Vagina (tissue), 2 donors: Measurements from ENCODE around the gene SBF2. TPM values are rescaled to one million over a fixed set of nuclear protein-coding genes. Genes with fewer than 3 reads are reported as not detected.

Experiments
- DNase-seq, 2 donors: peaks; one replicate each; pipeline ENCODE4 v3.0.0-alpha.2; 2017; ENCODE audit errors: extremely low spot score in 2 of 2
- H3K27ac ChIP-seq: fragments of 200-600 bp; sonication (generic); one replicate; pipeline ENCODE4 v1.5.1; 2019
- H3K27me3 ChIP-seq: fragments of 200-600 bp; sonication (generic); one replicate; pipeline ENCODE4 v1.5.1; 2019
- H3K36me3 ChIP-seq, 2 donors: fragments of 200-600 bp; sonication (generic); one replicate each; pipeline ENCODE4 v1.5.1; 2017 to 2019
- H3K4me1 ChIP-seq: fragments of 200-600 bp; sonication (generic); one replicate; pipeline ENCODE4 v1.5.1; 2019
- H3K4me3 ChIP-seq, 2 donors: fragments of 200-600 bp; sonication (generic); 1 replicate in 1 of 2; 2 replicates in 1 of 2; pipeline ENCODE4 v1.5.1; 2016 to 2019
- H3K9me3 ChIP-seq: fragments of 200-600 bp; sonication (generic); one replicate; pipeline ENCODE4 v1.5.1; 2019
- POLR2A ChIP-seq, 2 donors: fragments of 450-650 bp; IDR thresholded peaks; one replicate each; pipeline ENCODE4 v1.6.1; 2017; ENCODE audit warnings: antibody characterized with exemption in 2 of 2, mild to moderate bottlenecking in 2 of 2, moderate library complexity in 2 of 2
- POLR2AphosphoS5 ChIP-seq, 2 donors: sonication (generic); formaldehyde crosslinking; IDR thresholded peaks; one replicate each; pipeline ENCODE4 v1.9.0; 2017; ENCODE audit warnings: antibody characterized with exemption in 2 of 2, mild to moderate bottlenecking in 2 of 2, low read depth in 1 of 2; ENCODE audit not compliant: insufficient read depth in 1 of 2
- intact Hi-C: fragments of 100-400 bp; cut with DNase I; formaldehyde crosslinking; loops from one replicate; pipeline ENCODE4 v1.15.1; 2023
- total RNA-seq: library from RNA; depleted of rRNA; stranded (reverse); fragments of >200 nt; gene quantifications from one replicate; pipeline ENCODE4 v1.2.3, GENCODE V29; 2016
- TF ChIP-seq, protein P1 (sequence below), 3 experiments: fragments of 450-650 bp in 2 of 3; fragments of 200-600 bp in 1 of 3; sonication (generic) in 1 of 3; IDR thresholded peaks; one replicate each; pipeline ENCODE4 v1.5.1; 2017 to 2019; ENCODE audit warnings: antibody characterized with exemption in 3 of 3, mild to moderate bottlenecking in 2 of 3, moderate library complexity in 2 of 3

Gene SBF2
- total RNA-seq, 1 donor from 2014 or later, result 69.5 TPM

DNA sequence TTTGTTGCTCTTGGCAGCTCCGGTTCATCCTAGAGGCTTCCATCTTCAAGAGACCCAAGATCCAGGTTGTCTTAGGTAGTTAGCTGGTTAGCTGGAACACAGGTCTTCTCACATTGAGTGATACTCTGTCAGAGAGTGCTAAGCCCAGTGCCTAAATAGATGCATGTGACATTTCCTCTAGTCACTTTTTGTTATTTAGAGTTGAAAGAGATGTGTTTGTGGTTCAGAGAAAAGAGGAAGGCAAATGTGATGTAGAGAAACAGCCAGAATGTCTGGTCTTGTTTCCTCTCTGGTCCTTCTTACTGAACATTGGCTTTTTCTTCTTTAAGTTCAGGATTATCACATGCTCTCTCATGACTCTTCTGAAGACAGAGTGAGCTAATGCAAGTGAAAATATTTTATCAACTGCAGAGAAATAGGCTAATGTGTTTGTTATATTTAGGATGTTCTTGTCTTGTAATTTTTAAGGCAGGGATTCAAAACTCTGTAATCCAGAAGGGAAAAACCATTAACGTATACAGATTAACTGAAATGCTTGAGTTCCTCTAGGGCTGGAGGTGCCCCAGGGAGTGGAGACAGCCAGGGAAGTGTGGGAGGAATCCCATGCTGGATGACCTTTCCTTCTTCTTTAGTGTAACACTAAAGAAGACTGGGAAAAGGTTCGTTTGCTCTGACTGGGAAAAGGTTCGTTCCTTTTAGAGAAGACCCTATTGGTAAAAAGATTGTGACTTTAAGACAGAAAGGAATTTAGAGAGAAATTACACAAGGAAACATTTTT is 554.7 kb downstream of the SBF2 start:
- TF ChIP-seq, protein P1, sequence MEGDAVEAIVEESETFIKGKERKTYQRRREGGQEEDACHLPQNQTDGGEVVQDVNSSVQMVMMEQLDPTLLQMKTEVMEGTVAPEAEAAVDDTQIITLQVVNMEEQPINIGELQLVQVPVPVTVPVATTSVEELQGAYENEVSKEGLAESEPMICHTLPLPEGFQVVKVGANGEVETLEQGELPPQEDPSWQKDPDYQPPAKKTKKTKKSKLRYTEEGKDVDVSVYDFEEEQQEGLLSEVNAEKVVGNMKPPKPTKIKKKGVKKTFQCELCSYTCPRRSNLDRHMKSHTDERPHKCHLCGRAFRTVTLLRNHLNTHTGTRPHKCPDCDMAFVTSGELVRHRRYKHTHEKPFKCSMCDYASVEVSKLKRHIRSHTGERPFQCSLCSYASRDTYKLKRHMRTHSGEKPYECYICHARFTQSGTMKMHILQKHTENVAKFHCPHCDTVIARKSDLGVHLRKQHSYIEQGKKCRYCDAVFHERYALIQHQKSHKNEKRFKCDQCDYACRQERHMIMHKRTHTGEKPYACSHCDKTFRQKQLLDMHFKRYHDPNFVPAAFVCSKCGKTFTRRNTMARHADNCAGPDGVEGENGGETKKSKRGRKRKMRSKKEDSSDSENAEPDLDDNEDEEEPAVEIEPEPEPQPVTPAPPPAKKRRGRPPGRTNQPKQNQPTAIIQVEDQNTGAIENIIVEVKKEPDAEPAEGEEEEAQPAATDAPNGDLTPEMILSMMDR (IDR thresholded peaks at IDR 0.05), result no peak
- TF ChIP-seq POLR2A (IDR thresholded peaks at IDR 0.05) (no peak), POLR2AphosphoS5 (IDR thresholded peaks at IDR 0.05; ENCODE audit: insufficient read depth in 1 of 2, low read depth in 1 of 2) (no peak)
- intact Hi-C loops, result no loop called here
- no peak overlapping the region for H3K4me3 ChIP-seq
- H3K4me1 ChIP-seq, result no peaks in the 10 kb centered on the region
- no peak overlapping the region for H3K27ac ChIP-seq
- peaks cover 0 to 36% of the 10 kb centered on the region in 2 donors for H3K36me3 ChIP-seq
- H3K9me3 ChIP-seq, result no peaks in the 10 kb centered on the region
- H3K27me3 ChIP-seq, result no peaks in the 10 kb centered on the region
- no peak for DNase-seq

DNA sequence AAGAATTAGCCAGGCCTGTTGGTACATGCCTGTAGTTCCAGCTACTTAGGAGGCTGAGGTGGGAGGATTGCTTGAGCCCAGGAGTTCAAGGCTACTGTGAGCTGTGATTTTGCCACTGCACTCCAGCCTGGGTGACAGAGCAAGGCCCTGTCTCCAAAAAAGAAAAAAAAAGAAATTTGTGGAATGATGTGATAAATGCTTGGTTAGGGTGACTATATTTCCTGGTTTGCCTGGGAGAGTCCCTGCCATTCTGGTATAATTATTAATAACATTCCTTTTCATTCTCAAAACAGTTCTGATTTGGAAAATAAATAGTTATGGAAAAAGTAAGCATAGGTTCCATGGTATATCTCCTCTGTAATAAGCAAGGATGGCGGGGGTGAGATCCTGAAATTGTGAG is 555.3 kb downstream of the SBF2 start:
- intact Hi-C loops, result no loop called here
- DNase-seq, result no peak
- no peak overlapping the region for H3K27ac ChIP-seq
- no peaks in the 10 kb centered on the region for H3K27me3 ChIP-seq
- H3K36me3 ChIP-seq, result peaks cover 0 to 39% of the 10 kb centered on the region in 2 donors
- H3K9me3 ChIP-seq, result no peaks in the 10 kb centered on the region
- TF ChIP-seq POLR2A (IDR thresholded peaks at IDR 0.05) (no peak), POLR2AphosphoS5 (IDR thresholded peaks at IDR 0.05; ENCODE audit: insufficient read depth in 1 of 2, low read depth in 1 of 2) (no peak)
- TF ChIP-seq, protein P1 (IDR thresholded peaks at IDR 0.05), result no peak
- H3K4me3 ChIP-seq, result no peak overlapping the region
- H3K4me1 ChIP-seq, result no peaks in the 10 kb centered on the region

DNA sequence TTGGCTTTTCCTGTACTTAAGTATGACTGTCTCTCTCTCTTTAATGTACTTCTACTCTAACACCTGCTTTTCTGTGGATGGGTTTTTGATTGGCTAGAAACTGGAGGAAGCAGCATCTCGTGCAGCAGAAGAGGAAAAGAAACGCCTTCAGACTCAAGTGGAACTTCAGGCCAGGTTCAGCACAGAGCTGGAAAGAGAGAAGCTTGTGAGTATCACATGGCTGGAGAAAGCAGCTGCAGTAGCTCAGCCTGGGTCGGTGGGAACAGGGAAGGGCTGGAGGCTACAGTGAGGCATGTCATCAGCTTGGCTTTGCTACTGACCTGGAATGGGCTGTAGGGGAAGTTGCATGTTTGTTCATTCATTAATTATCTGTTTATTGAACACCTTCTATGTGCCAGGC is 555.9 kb downstream of the SBF2 start:
- no peaks in the 10 kb centered on the region for H3K4me1 ChIP-seq
- TF ChIP-seq, protein P1 (IDR thresholded peaks at IDR 0.05), result no peak
- TF ChIP-seq POLR2AphosphoS5 (IDR thresholded peaks at IDR 0.05; ENCODE audit: insufficient read depth in 1 of 2, low read depth in 1 of 2) (no peak), POLR2A (IDR thresholded peaks at IDR 0.05) (no peak)
- no peak overlapping the region for H3K27ac ChIP-seq
- no peaks in the 10 kb centered on the region for H3K9me3 ChIP-seq
- intact Hi-C loops, result no loop called here
- no peak for DNase-seq
- no peak overlapping the region for H3K4me3 ChIP-seq
- no peaks in the 10 kb centered on the region for H3K27me3 ChIP-seq
- peaks cover 0 to 45% of the 10 kb centered on the region in 2 donors for H3K36me3 ChIP-seq

DNA sequence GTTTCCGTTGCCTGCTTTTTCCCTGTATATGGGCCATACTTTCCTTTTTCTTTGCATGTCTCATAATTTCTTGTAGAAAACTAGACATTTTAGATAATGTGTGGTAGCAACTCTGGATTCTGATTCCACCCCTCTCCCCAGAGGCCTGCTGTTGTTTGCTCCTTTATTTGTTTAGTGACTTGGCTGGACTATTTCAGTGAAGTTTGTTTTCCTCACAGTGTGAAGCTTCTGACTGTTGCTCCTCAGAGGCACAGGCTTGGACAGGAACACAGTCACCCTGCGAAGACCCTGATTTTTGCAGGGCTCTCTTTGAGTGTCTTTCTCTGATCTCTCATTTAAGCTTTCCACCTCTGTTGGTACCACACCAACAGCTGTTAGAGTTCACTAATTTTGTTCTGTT is 557.7 kb downstream of the SBF2 start:
- H3K36me3 ChIP-seq, result peaks cover 0 to 43% of the 10 kb centered on the region in 2 donors
- no peak for TF ChIP-seq POLR2A (IDR thresholded peaks at IDR 0.05)
- TF ChIP-seq POLR2AphosphoS5 (IDR thresholded peaks at IDR 0.05; ENCODE audit: insufficient read depth in 1 of 2, low read depth in 1 of 2), result no peak
- TF ChIP-seq, protein P1 (IDR thresholded peaks at IDR 0.05), result no peak

DNA sequence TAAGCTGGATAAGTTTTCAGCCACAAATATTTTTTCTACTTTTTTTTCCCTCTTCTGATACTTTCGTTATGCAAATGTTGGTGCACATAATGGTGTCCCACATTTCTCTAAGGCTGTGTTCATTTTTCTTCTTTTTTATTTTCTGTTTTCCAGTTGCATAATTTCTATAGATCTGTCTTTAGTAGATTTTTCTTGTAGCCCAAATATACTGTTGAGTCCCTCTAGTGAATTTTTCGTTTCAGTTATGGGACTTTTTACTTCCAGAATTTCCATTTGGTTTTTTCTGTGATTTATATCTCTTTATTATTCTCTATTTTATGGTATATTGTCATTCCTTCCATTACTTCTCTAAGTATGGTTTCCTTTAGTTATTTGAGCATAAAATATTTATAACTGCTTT is 558.1 kb downstream of the SBF2 start:
- Histone ChIP-seq H3K9me3 (no peaks in the 10 kb centered on the region), H3K27me3 (no peaks in the 10 kb centered on the region), H3K4me1 (no peaks in the 10 kb centered on the region), H3K36me3 (peaks cover 0 to 43% of the 10 kb centered on the region in 2 donors), H3K4me3 (no peak overlapping the region), H3K27ac (no peak overlapping the region)
- intact Hi-C loops, result no loop called here
- no peak for DNase-seq
- TF ChIP-seq POLR2A (IDR thresholded peaks at IDR 0.05) (no peak), POLR2AphosphoS5 (IDR thresholded peaks at IDR 0.05; ENCODE audit: insufficient read depth in 1 of 2, low read depth in 1 of 2) (no peak)
- TF ChIP-seq, protein P1 (IDR thresholded peaks at IDR 0.05), result no peak

More for the DNA sequence above, 557.7 kb downstream of the SBF2 start:
- Histone ChIP-seq H3K27me3 (no peaks in the 10 kb centered on the region), H3K27ac (no peak overlapping the region), H3K9me3 (no peaks in the 10 kb centered on the region), H3K4me3 (no peak overlapping the region), H3K4me1 (no peaks in the 10 kb centered on the region)
- DNase-seq, result no peak
- intact Hi-C loops, result no loop called here
